Common myeloid progenitor, CD34-positive (primary cell): Measurements from ENCODE around the gene USP34.
"Not testable (repeated sequence)": the region's sequence is repeated elsewhere in the genome, so short reads cannot be mapped to it uniquely, and the experiment has no call there.

Experiments used
- CTCF ChIA-PET: fragments of 350-600 bp; sonication (Branson Sonifier 250); formaldehyde crosslinking; loops from one replicate; lab custom pipeline; 2021; ENCODE audit warnings: antibody characterized with exemption; lab: Charles Lee
- POLR2A ChIA-PET: fragments of 350-600 bp; sonication (Branson Sonifier 250); formaldehyde crosslinking; loops from one replicate; lab custom pipeline; 2021; ENCODE audit warnings: antibody characterized with exemption; lab: Charles Lee
- DNase-seq, 3 donors: peaks; one replicate each; pipeline versions ENCODE4 v3.0.0 to v3.0.0-alpha.2; 2013
- H3K27ac ChIP-seq, 2 experiments: 1 replicate in 1 of 2; 2 replicates in 1 of 2; pipeline ENCODE4 v1.7.0; 2013; ENCODE audit warnings: inconsistent platforms in 2 of 2, low read length in 2 of 2, mild to moderate bottlenecking in 2 of 2, low read depth in 1 of 2, moderate library complexity in 1 of 2; ENCODE audit not compliant: severe bottlenecking in 2 of 2, insufficient read depth in 1 of 2, poor library complexity in 1 of 2
- H3K27me3 ChIP-seq, 5 experiments: replicated peaks in 2 of 5; 1 replicate in 3 of 5; 2 replicates in 2 of 5; pipeline versions ENCODE4 v1.6.1 to v1.7.0; 2013; ENCODE audit warnings: low read length in 4 of 5, mild to moderate bottlenecking in 2 of 5, moderate library complexity in 2 of 5, inconsistent platforms in 1 of 5; ENCODE audit not compliant: insufficient read depth in 5 of 5, control insufficient read depth in 4 of 5
- H3K36me3 ChIP-seq, 4 experiments: 1 replicate in 2 of 4; 2 replicates in 2 of 4; pipeline versions ENCODE4 v1.6.1 to v1.7.0; 2013; ENCODE audit warnings: low read length in 3 of 4, control low read depth in 1 of 4, mild to moderate bottlenecking in 1 of 4; ENCODE audit not compliant: control insufficient read depth in 4 of 4, insufficient read depth in 4 of 4
- H3K4me1 ChIP-seq, 4 experiments: 1 replicate in 3 of 4; 2 replicates in 1 of 4; pipeline versions ENCODE4 v1.6.1 to v1.7.1; 2013; ENCODE audit warnings: low read length in 3 of 4, mild to moderate bottlenecking in 3 of 4, control low read depth in 1 of 4, inconsistent platforms in 1 of 4, moderate library complexity in 1 of 4; ENCODE audit not compliant: control insufficient read depth in 4 of 4, insufficient read depth in 4 of 4; ENCODE audit errors: control extremely low read depth in 1 of 4
- H3K4me3 ChIP-seq, 7 experiments: 1 replicate in 4 of 7; 2 replicates in 3 of 7; pipeline versions ENCODE4 v1.5.1 to v1.7.0; 2013; ENCODE audit warnings: mild to moderate bottlenecking in 7 of 7, low read length in 6 of 7, moderate library complexity in 6 of 7, inconsistent platforms in 2 of 7, low read depth in 2 of 7, control low read depth in 1 of 7; ENCODE audit not compliant: insufficient read depth in 4 of 7, control insufficient read depth in 1 of 7; ENCODE audit errors: extremely low read depth in 1 of 7
- H3K9me3 ChIP-seq, 5 experiments: 1 replicate in 4 of 5; 2 replicates in 1 of 5; pipeline versions ENCODE4 v1.6.1 to v1.7.1; 2013; ENCODE audit warnings: low read length in 4 of 5, mild to moderate bottlenecking in 2 of 5, inconsistent platforms in 1 of 5, low read depth in 1 of 5, moderate library complexity in 1 of 5; ENCODE audit not compliant: control insufficient read depth in 4 of 5, insufficient read depth in 2 of 5; ENCODE audit errors: control extremely low read depth in 1 of 5
- WGBS: methylation state at CpG from one replicate; pipeline ENCODE4 v1.1.5; 2013; ENCODE audit not compliant: insufficient coverage; 5-methylcytosine and 5-hydroxymethylcytosine counted together

Gene USP34

DNA sequence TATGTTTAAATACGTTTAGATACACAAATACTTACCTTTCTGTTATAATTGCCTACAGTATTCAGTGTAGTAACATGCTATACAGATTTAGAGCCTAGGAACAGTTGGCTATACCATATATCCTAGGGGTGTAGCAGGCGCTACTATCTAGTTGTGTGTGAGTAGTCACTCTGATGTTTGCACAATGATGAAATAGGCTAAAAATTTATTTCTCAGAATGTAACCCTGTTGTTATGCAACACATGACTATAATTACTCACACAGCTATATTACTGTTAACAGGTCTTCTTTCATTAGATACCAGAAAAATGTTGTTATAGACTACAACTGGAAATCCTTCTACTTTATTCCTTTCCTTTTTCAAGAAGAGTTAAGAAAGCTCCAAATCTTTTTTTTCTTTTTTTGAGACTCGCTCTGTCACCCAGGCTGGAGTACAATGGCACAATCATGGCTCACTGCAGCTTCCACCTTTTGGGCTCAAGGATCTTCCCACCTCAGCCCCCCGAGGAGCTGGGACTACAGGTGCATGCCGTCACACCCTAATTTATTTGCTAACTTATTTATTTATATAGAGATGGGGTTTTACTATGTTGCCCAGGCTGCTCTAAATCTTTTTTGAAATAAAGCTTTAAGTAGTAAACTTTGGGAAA is 260.4 kb downstream of the USP34 start:
- Histone ChIP-seq H3K4me1 (no peaks in the 10 kb centered on the region), H3K27ac (no peak overlapping the region), H3K9me3 (no peaks in the 10 kb centered on the region), H3K27me3 (no peaks in the 10 kb centered on the region), H3K36me3 (peaks cover 29 to 70% (median 48%) of the 10 kb centered on the region in 4 experiments), H3K4me3 (no peak overlapping the region)
- CTCF ChIA-PET: interaction anchor here (0.8 to 1.1 kb wide), 2 partner anchors 10 to 32 kb away, joined by 3 read pairs; no protein-coding TSS in a partner anchor
- 75% methylated on average over 1 of the region's 5 CpGs for WGBS
- POLR2A ChIA-PET: no interaction called here
- no peak for DNase-seq

DNA sequence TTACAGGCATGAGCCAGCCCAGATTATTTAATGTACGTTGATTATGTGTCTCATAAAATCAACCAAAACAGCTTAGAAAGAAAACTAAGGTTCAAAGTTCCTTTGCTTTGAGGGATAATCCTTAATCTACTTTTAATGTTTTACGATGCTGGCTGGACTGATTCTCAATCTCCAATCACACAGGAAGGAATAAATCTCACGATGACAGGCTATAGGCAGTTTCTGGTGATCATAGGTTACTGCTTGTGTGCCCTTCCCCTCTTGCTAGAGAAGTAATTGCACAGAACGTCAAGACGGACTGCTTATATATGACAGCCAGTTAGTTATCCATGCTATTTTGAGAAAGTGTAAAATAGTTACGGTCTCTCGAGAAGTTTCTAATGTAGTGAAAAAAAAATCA is 265.8 kb downstream of the USP34 start:
- ChIA-PET CTCF (interaction anchor here (1.4 kb wide), 1 partner anchor 11 kb away, joined by 3 read pairs; no protein-coding TSS in a partner anchor), POLR2A (no interaction called here)
- no peaks in the 10 kb centered on the region for H3K4me1 ChIP-seq
- no peak overlapping the region for H3K27ac ChIP-seq
- H3K27me3 ChIP-seq: no peaks in the 10 kb centered on the region
- H3K36me3 ChIP-seq: peaks cover 30 to 83% (median 56%) of the 10 kb centered on the region in 4 experiments
- no peaks in the 10 kb centered on the region for H3K9me3 ChIP-seq
- DNase-seq: no peak
- no peak overlapping the region for H3K4me3 ChIP-seq
- WGBS: 100% methylated on average over 1 of the region's 7 CpGs

DNA sequence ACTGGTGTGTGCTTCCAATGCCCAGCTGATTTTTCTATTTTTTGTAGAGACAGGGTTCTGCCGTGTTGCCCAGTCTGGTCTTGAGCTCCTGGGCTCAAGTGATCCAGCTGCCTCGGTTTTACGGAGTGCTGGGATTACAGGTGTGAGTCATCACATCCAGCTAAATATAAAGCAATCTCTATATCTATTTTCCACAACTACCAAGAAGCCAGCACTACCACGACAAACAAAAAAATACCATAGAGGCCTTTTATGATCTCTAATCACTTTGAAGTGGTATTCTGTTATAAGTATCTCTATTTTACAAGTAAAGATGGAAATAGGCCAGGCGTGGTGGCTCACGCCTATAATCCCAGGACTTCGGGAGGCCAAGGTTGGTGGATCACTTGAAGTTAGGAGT is 274.2 kb downstream of the USP34 start:
- Histone ChIP-seq H3K27me3 (no peaks in the 10 kb centered on the region), H3K27ac (no peak overlapping the region), H3K4me1 (peaks cover 0 to 2% (median 0%) of the 10 kb centered on the region in 4 experiments), H3K4me3 (no peak overlapping the region), H3K36me3 (peaks cover 7 to 38% (median 19%) of the 10 kb centered on the region in 4 experiments), H3K9me3 (no peaks in the 10 kb centered on the region)
- 98% methylated on average over 6 of the region's 7 CpGs for WGBS
- POLR2A ChIA-PET: no interaction called here
- DNase-seq: no peak
- CTCF ChIA-PET: interaction anchor here (0.9 kb wide), 1 partner anchor 10 kb away, joined by 3 read pairs; no protein-coding TSS in a partner anchor

DNA sequence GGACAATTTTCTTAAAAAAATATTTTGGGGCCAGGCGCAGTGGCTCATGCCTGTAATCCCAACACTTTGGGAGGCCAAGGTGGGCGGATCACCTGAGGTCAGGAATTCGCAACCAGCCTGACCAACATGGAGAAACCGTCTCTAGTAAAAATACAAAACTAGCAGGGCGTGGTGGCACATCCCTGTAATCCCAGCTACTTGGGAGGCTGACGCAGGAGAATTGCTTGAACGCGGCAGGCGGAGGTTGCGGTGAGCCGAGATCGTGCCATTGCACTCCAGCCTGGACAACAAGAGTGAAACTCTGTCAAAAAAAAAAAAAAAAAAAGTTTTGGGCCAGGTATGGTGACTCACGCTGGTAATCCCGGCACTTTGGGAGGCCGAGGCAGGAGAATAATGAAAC is 276.2 kb downstream of the USP34 start:
- H3K4me3 ChIP-seq, H3K27me3 ChIP-seq, H3K27ac ChIP-seq, POLR2A ChIA-PET, H3K4me1 ChIP-seq, H3K9me3 ChIP-seq, DNase-seq: not testable (repeated sequence)
- CTCF ChIA-PET: interaction anchor here (1.2 kb wide), 1 partner anchor 10 kb away, joined by 3 read pairs; no protein-coding TSS in a partner anchor
- H3K36me3 ChIP-seq: peaks cover 10 to 30% (median 19%) of the 10 kb centered on the region in 4 experiments
- 93% methylated on average over 15 of the region's 15 CpGs for WGBS

DNA sequence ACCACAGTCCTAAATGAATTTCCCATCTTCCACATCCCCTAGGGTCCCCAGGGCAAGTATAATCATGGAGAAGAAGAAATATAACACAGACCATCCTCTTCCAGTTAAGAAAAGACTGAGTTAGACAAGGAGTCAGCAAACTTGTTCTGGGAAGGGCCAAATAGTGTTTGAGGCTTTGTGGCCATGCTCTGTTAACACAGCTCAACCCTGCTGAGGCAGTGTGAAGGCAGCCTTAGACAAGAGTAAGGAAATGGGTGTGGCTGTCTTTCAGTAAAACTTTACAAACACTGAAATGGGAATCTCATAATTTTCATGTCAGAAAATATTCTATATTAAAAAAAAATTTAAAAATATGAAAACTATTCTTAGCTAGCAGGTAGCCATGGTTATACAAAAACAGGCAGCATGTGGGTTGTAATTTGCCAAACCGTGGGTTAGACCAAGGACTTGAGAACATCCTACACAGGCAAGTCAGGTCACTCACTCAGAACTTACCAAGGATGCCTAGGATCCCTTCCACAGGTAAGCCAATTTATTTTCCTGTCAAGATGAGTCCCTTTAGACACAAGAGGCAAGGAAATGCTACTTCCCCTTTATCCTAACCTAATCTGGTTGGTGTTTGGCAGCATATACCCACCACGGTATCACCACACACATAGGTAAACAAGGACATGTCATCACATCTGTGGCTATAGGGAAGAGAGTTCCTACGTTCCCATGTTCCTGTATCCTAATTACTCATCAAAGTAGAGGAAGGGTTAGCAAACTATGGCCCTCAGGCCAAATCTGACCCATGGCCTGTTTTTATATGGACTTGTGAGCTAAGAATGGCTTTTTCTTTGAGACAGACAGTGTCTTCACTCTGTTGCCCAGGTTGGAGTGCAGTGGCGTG is 277.0 kb downstream of the USP34 start:
- 93% methylated on average over 4 of the region's 4 CpGs for WGBS
- POLR2A ChIA-PET: no interaction called here
- H3K36me3 ChIP-seq: peaks cover 11 to 30% (median 19%) of the 10 kb centered on the region in 4 experiments

DNA sequence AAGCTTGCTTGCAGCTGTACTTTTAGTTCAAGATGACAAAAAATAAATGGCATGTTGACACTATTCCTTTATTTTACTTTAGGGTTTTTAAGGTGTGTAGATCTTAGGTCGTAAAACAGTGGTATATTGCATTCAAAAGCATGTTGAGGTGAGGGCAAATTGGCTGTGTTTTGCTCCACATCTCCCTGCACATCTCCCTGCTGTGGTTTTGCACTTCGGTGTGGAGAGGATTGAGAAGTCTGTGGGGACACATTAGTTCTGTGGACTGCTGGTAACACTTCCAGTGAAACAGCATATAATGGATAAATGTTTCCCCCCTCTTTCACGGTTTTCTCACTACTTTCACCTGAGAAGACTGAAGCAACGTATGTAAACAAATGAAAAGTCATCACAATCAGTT is 283.8 kb downstream of the USP34 start:
- POLR2A ChIA-PET: no interaction called here
- H3K9me3 ChIP-seq: no peaks in the 10 kb centered on the region
- no peak for DNase-seq
- H3K4me3 ChIP-seq: no peak overlapping the region
- no peaks in the 10 kb centered on the region for H3K27me3 ChIP-seq
- 80% methylated on average over 1 of the region's 4 CpGs for WGBS
- CTCF ChIA-PET: no interaction called here
- H3K4me1 ChIP-seq: no peaks in the 10 kb centered on the region
- H3K36me3 ChIP-seq: peaks cover 45 to 84% (median 63%) of the 10 kb centered on the region in 4 experiments
- no peak overlapping the region for H3K27ac ChIP-seq

More for the DNA sequence above, 277.0 kb downstream of the USP34 start:
- Histone ChIP-seq H3K4me3 (no peak overlapping the region), H3K27me3 (no peaks in the 10 kb centered on the region), H3K27ac (no peak overlapping the region), H3K4me1 (peaks cover 0 to 2% (median 0%) of the 10 kb centered on the region in 4 experiments), H3K9me3 (no peaks in the 10 kb centered on the region)
- peak in 2 of 3 donors; percentile 15 to 28 for DNase-seq
- CTCF ChIA-PET: interaction anchor here (1.2 kb wide), 1 partner anchor 11 kb away, joined by 3 read pairs; no protein-coding TSS in a partner anchor
